HepG2 (cell line): ENCODE results near the gene ANKRD55. TPM values are rescaled to one million over a fixed set of nuclear protein-coding genes. Genes with fewer than 3 reads are reported as not detected.

Experiments used
- AHDC1 ChIP-seq: sonication (generic); formaldehyde crosslinking; IDR thresholded peaks from 2 replicates; pipeline ENCODE4 v1.5.1; 2020; ENCODE audit warnings: mild to moderate bottlenecking, missing genetic modification reagents, borderline replicate concordance
- KDM1A ChIP-seq: IDR thresholded peaks from 2 replicates; pipeline ENCODE4 v1.6.1; 2016; ENCODE audit warnings: missing compliant biosample characterization
- MATR3 ChIP-seq: sonication (generic); formaldehyde crosslinking; IDR thresholded peaks from 2 replicates; pipeline ENCODE4 v1.4.0; 2020; ENCODE audit warnings: missing genetic modification reagents
- MTF2 ChIP-seq: sonication (generic); formaldehyde crosslinking; IDR thresholded peaks from 2 replicates; pipeline ENCODE4 v1.5.0; 2020; ENCODE audit warnings: missing genetic modification reagents, borderline replicate concordance
- NFAT5 ChIP-seq: sonication (generic); formaldehyde crosslinking; IDR thresholded peaks from 2 replicates; pipeline ENCODE4 v1.4.0; 2020; ENCODE audit warnings: missing genetic modification reagents
- SMAD9 ChIP-seq: sonication (generic); formaldehyde crosslinking; IDR thresholded peaks from 2 replicates; pipeline ENCODE4 v1.5.1; 2020; ENCODE audit warnings: mild to moderate bottlenecking, missing genetic modification reagents
- SMYD3 ChIP-seq: sonication (generic); formaldehyde crosslinking; IDR thresholded peaks from 2 replicates; pipeline ENCODE4 v1.8.1; 2023; ENCODE audit warnings: mild to moderate bottlenecking, missing genetic modification reagents
- TGIF2 ChIP-seq: IDR thresholded peaks from 2 replicates; pipeline ENCODE4 v1.6.1; 2016; ENCODE audit warnings: control low read depth, missing compliant biosample characterization
- THRA ChIP-seq: sonication (generic); formaldehyde crosslinking; IDR thresholded peaks from 2 replicates; pipeline ENCODE4 v1.4.0; 2020; ENCODE audit warnings: missing genetic modification reagents, borderline replicate concordance
- TRIM22 ChIP-seq: fragments of 450-650 bp; IDR thresholded peaks from 2 replicates; pipeline ENCODE4 v1.6.1; 2017
- ZNF143 ChIP-seq: sonication (generic); formaldehyde crosslinking; IDR thresholded peaks from 2 replicates; pipeline ENCODE4 v1.4.0; 2020; ENCODE audit warnings: missing genetic modification reagents
- ZNF24 ChIP-seq: fragments of 450-650 bp; IDR thresholded peaks from 2 replicates; pipeline ENCODE4 v1.6.1; 2017; ENCODE audit warnings: antibody characterized with exemption, mild to moderate bottlenecking
- ZNF549 ChIP-seq: sonication (generic); formaldehyde crosslinking; IDR thresholded peaks from 2 replicates; pipeline ENCODE4 v1.5.0; 2020; ENCODE audit warnings: missing genetic modification reagents
- ZNF605 ChIP-seq: sonication (generic); formaldehyde crosslinking; IDR thresholded peaks from 2 replicates; pipeline ENCODE4 v1.8.0; 2022; ENCODE audit warnings: mild to moderate bottlenecking, missing genetic modification reagents
- ZNF644 ChIP-seq: IDR thresholded peaks from 2 replicates; pipeline ENCODE4 v1.6.1; 2016; ENCODE audit warnings: low read depth
- ZNF773 ChIP-seq: sonication (generic); formaldehyde crosslinking; IDR thresholded peaks from 2 replicates; pipeline ENCODE4 v1.4.0; 2020; ENCODE audit warnings: missing genetic modification reagents, borderline replicate concordance
- ZNF780A ChIP-seq: sonication (generic); formaldehyde crosslinking; IDR thresholded peaks from 2 replicates; pipeline ENCODE4 v1.8.0; 2022; ENCODE audit warnings: mild to moderate bottlenecking, missing genetic modification reagents, moderate library complexity
- ZNF839 ChIP-seq: sonication (generic); formaldehyde crosslinking; IDR thresholded peaks from 2 replicates; pipeline ENCODE4 v1.4.0; 2020; ENCODE audit warnings: missing genetic modification reagents, mild to moderate bottlenecking, borderline replicate concordance
- polyA plus RNA-seq, 8 experiments: library from polyadenylated mRNA; depleted of rRNA in 3 of 8; stranded (reverse) in 7 of 8; unstranded in 1 of 8; fragments of >200 nt; fragmentation: Illumina TruSeq in 4 of 8; extraction: Trizol in 4 of 8; gene quantifications; 2 replicates each; pipeline versions ENCODE4 v1.2.1 to v1.2.3, GENCODE V29; 2011 to 2016; ENCODE audit warnings: low read depth in 4 of 8, missing spikeins in 1 of 8, mixed read lengths in 1 of 8; ENCODE audit not compliant: insufficient read depth in 1 of 8
- total RNA-seq, 5 experiments: library from RNA; depleted of rRNA; stranded (reverse); fragments of >200 nt; fragmentation: Illumina TruSeq; extraction: Trizol; gene quantifications; 2 replicates each; pipeline ENCODE4 v1.2.3, GENCODE V29; 2016; ENCODE audit warnings: low read depth in 1 of 5

ANKRD55 gene
- total and polyA plus RNA-seq, 2 of the 13 experiments (the other 11 are each of a cell fraction or from before 2014, with no cell fraction given) = 0.11 to 0.28 TPM

GRCh38 chr5:56211298-56211865, 21.7 kb downstream of the ANKRD55 start (continued):
- TF ChIP-seq NFAT5 (CRISPR knock-in tag) = no peak
- peak; percentile 88 for TF ChIP-seq THRA
- 0 out of 2 replicates have a peak, but pooled peaks have one; percentile 49 for TF ChIP-seq ZNF605 (CRISPR knock-in tag)
- no peak for TF ChIP-seq SMAD9 (CRISPR knock-in tag)
- no peak for TF ChIP-seq ZNF839
- no peak for TF ChIP-seq ZNF24
- TF ChIP-seq TGIF2 (CRISPR knock-in tag) = peak; percentile 66; the same call in 1 of the 2 replicates
- no peak for TF ChIP-seq MTF2 (CRISPR knock-in tag)
- TF ChIP-seq ZNF143 (CRISPR knock-in tag) = 0 out of 2 replicates have a peak, but pooled peaks have one; percentile 47
- peak; percentile 86 for TF ChIP-seq ZNF644 (CRISPR knock-in tag)
- no peak for TF ChIP-seq TRIM22
- no peak for TF ChIP-seq ZNF549 (CRISPR knock-in tag)
- peak; percentile 97 for TF ChIP-seq KDM1A (CRISPR knock-in tag)
- TF ChIP-seq ZNF780A (CRISPR knock-in tag) = no peak
- TF ChIP-seq ZNF773 (CRISPR knock-in tag) = no peak
- TF ChIP-seq SMYD3 (CRISPR knock-in tag) = no peak
- TF ChIP-seq AHDC1 (CRISPR knock-in tag) = peak; percentile 96
- TF ChIP-seq MATR3 (CRISPR knock-in tag) = no peak
